CD14-positive monocyte (primary cell): ENCODE data around the gene C2orf76. TPM values are rescaled to one million over a fixed set of nuclear protein-coding genes. Genes with fewer than 3 reads are reported as not detected.
A peak's percentile ranks its signal among the peaks of the same experiment; 100 is the strongest.

Experiments used
- DNase-seq, 3 donors: peaks; one replicate each; pipeline ENCODE4 v3.0.0-alpha.2; 2011 to 2022
- H2AFZ ChIP-seq: 2 replicates; pipeline ENCODE4 v1.6.0; 2012; ENCODE audit warnings: mild to moderate bottlenecking, low read depth, low read length, inconsistent platforms; ENCODE audit not compliant: insufficient read depth, poor library complexity, severe bottlenecking
- H3K27ac ChIP-seq, 2 donors: 1 replicate in 1 of 2; 2 replicates in 1 of 2; pipeline ENCODE4 v1.5.1; 2012 to 2013; ENCODE audit warnings: low read length in 2 of 2, control low read depth in 1 of 2, inconsistent platforms in 1 of 2, low read depth in 1 of 2, mild to moderate bottlenecking in 1 of 2
- H3K27me3 ChIP-seq, 2 donors: one replicate each; pipeline versions ENCODE4 v1.6.0 to v1.6.1; 2011 to 2013; ENCODE audit warnings: low read length in 2 of 2; ENCODE audit not compliant: control insufficient read depth in 2 of 2, insufficient read depth in 2 of 2
- H3K36me3 ChIP-seq, 2 donors: replicated peaks in 1 of 2; 1 replicate in 1 of 2; 2 replicates in 1 of 2; pipeline versions ENCODE4 v1.5.1 to v1.6.1; 2012 to 2013; ENCODE audit warnings: low read length in 2 of 2, control low read depth in 1 of 2, inconsistent platforms in 1 of 2, mild to moderate bottlenecking in 1 of 2; ENCODE audit not compliant: insufficient read depth in 2 of 2, control insufficient read depth in 1 of 2
- H3K4me1 ChIP-seq, 2 donors: 1 replicate in 1 of 2; 2 replicates in 1 of 2; pipeline versions ENCODE4 v1.5.1 to v1.6.1; 2012 to 2013; ENCODE audit warnings: low read length in 2 of 2, control low read depth in 1 of 2, inconsistent platforms in 1 of 2, mild to moderate bottlenecking in 1 of 2, moderate library complexity in 1 of 2; ENCODE audit not compliant: insufficient read depth in 2 of 2, control insufficient read depth in 1 of 2
- H3K4me2 ChIP-seq: replicated peaks from 2 replicates; pipeline ENCODE3; 2012; ENCODE audit warnings: low read length, moderate library complexity, mild to moderate bottlenecking; ENCODE audit not compliant: poor library complexity, severe bottlenecking; ENCODE audit errors: extremely low read depth
- H3K4me3 ChIP-seq, 3 experiments: fragments of 200-600 bp in 1 of 3; sonication (generic) in 1 of 3; replicated peaks in 1 of 3; 1 replicate in 2 of 3; 2 replicates in 1 of 3; pipeline ENCODE4 v1.5.1; 2011 to 2013; ENCODE audit warnings: low read length in 3 of 3, mild to moderate bottlenecking in 3 of 3, control low read depth in 2 of 3, low read depth in 2 of 3, inconsistent platforms in 1 of 3, moderate library complexity in 1 of 3
- H3K79me2 ChIP-seq: 2 replicates; pipeline ENCODE4 v1.6.0; 2012; ENCODE audit warnings: mild to moderate bottlenecking, control low read depth, inconsistent platforms, low read length, moderate library complexity; ENCODE audit not compliant: insufficient read depth
- H3K9ac ChIP-seq: 2 replicates; pipeline ENCODE4 v1.6.0; 2017; ENCODE audit warnings: low read length, mild to moderate bottlenecking; ENCODE audit not compliant: insufficient read depth, poor library complexity, severe bottlenecking
- H3K9me3 ChIP-seq, 2 donors: replicated peaks in 1 of 2; 1 replicate in 1 of 2; 2 replicates in 1 of 2; pipeline versions ENCODE4 v1.5.1 to v1.6.1; 2012 to 2013; ENCODE audit warnings: low read length in 2 of 2, control low read depth in 1 of 2; ENCODE audit not compliant: control insufficient read depth in 1 of 2, insufficient read depth in 1 of 2
- H4K20me1 ChIP-seq: 2 replicates; pipeline ENCODE4 v1.6.0; 2012; ENCODE audit warnings: mild to moderate bottlenecking, low read length, control low read depth, moderate library complexity; ENCODE audit not compliant: insufficient read depth
- H3K27ac Mint-ChIP-seq, 7 donors: one replicate each; pipeline ENCODE4 v1.8.0; 2020; ENCODE audit warnings: mild to moderate bottlenecking in 7 of 7, mixed read lengths in 7 of 7, moderate library complexity in 6 of 7, inconsistent platforms in 2 of 7
- H3K27me3 Mint-ChIP-seq, 3 donors: one replicate each; pipeline ENCODE4 v1.8.0; 2021 to 2022; ENCODE audit warnings: low read depth in 3 of 3, mild to moderate bottlenecking in 3 of 3, mixed read lengths in 3 of 3, moderate library complexity in 3 of 3, inconsistent platforms in 1 of 3
- H3K36me3 Mint-ChIP-seq, 2 donors: one replicate each; pipeline ENCODE4 v1.8.0; 2020; ENCODE audit warnings: mixed read lengths in 2 of 2, inconsistent platforms in 1 of 2, mild to moderate bottlenecking in 1 of 2
- H3K4me1 Mint-ChIP-seq: one replicate; pipeline ENCODE4 v1.8.0; 2020; ENCODE audit warnings: mild to moderate bottlenecking, mixed read lengths
- H3K4me3 Mint-ChIP-seq, 2 donors: one replicate each; pipeline ENCODE4 v1.8.0; 2020; ENCODE audit warnings: mild to moderate bottlenecking in 2 of 2, mixed read lengths in 2 of 2, moderate library complexity in 1 of 2
- H3K9me3 Mint-ChIP-seq, 7 donors: one replicate each; pipeline ENCODE4 v1.8.0; 2020 to 2022; ENCODE audit warnings: mixed read lengths in 7 of 7, mild to moderate bottlenecking in 6 of 7, moderate library complexity in 6 of 7, inconsistent platforms in 2 of 7
- CTCF ChIP-seq: fragments of 200-600 bp; IDR thresholded peaks from one replicate; pipeline ENCODE4 v1.8.0; 2022; ENCODE audit warnings: antibody characterized with exemption, mild to moderate bottlenecking
- WGBS: methylation state at CpG from one replicate; pipeline ENCODE4 v1.1.5; 2013; ENCODE audit warnings: missing lambda C conversion rate; ENCODE audit not compliant: insufficient coverage; 5-methylcytosine and 5-hydroxymethylcytosine counted together
- intact Hi-C, 2 donors: fragments of 100-400 bp; cut with micrococcal nuclease; formaldehyde crosslinking; loops; one replicate each; pipeline versions ENCODE4 v1.15.0 to v1.15.1; 2023
- polyA plus RNA-seq, 3 donors: library from polyadenylated mRNA; depleted of rRNA in 1 of 3; unstranded in 2 of 3; stranded (reverse) in 1 of 3; fragments of 300-500 nt in 2 of 3; fragments of >200 nt in 1 of 3; fragmentation: Illumina TruSeq in 2 of 3; gene quantifications; 1 replicate in 2 of 3; 2 replicates in 1 of 3; pipeline ENCODE4 v1.2.3, GENCODE V29; 2012 to 2021

C2orf76 gene
- polyA plus RNA-seq, 3 donors = 9.7 to 32.5 (median 31.0) TPM

GRCh38 chr2:119289642-119290041 is 77.0 kb downstream of the C2orf76 start:
- H3K27ac ChIP-seq = no peak overlapping the region
- H4K20me1 ChIP-seq = no peaks in the 10 kb centered on the region
- no peaks in the 10 kb centered on the region for H3K9me3 ChIP-seq
- peaks cover 0 to under 1% of the 10 kb centered on the region in 2 donors for H3K4me1 ChIP-seq
- DNase-seq = no peak
- no peaks in the 10 kb centered on the region for H3K36me3 ChIP-seq
- no peaks in the 10 kb centered on the region for H3K79me2 ChIP-seq
- Mint-ChIP-seq H3K4me3 (no peak overlapping the region), H3K27ac (no peak overlapping the region), H3K4me1 (peaks cover 3% of the 10 kb centered on the region), H3K9me3 (no peaks in the 10 kb centered on the region), H3K36me3 (peaks cover 0 to 6% of the 10 kb centered on the region in 2 donors), H3K27me3 (peaks cover 0 to 4% (median 1%) of the 10 kb centered on the region in 3 donors)
- intact Hi-C loops = loop anchor here (5.0 to 10.0 kb wide), 4 partner anchors 275 to 1065 kb away; no protein-coding TSS in a partner anchor
- H3K4me2 ChIP-seq = no peak overlapping the region
- H3K4me3 ChIP-seq = no peak overlapping the region
- no peaks in the 10 kb centered on the region for H3K27me3 ChIP-seq
- 100% methylated on average over 2 of the region's 6 CpGs for WGBS
- no peak overlapping the region for H2AFZ ChIP-seq
- H3K9ac ChIP-seq = no peak overlapping the region
- no peak for TF ChIP-seq CTCF

- H3K27ac ChIP-seq = no peak overlapping the region
- H2AFZ ChIP-seq = no peak overlapping the region
- H3K27me3 ChIP-seq = no peaks in the 10 kb centered on the region
- no peaks in the 10 kb centered on the region for H3K36me3 ChIP-seq
- Mint-ChIP-seq H3K27ac (peak overlapping the region in 1 of 7 donors; percentile 14), H3K36me3 (peaks cover 0 to 6% of the 10 kb centered on the region in 2 donors), H3K4me3 (no peak overlapping the region), H3K9me3 (no peaks in the 10 kb centered on the region), H3K4me1 (peaks cover 7% of the 10 kb centered on the region), H3K27me3 (peaks cover 0 to 4% (median 3%) of the 10 kb centered on the region in 3 donors)
- peaks cover 4 to 6% of the 10 kb centered on the region in 2 donors for H3K4me1 ChIP-seq
- H3K79me2 ChIP-seq = no peaks in the 10 kb centered on the region
- no peaks in the 10 kb centered on the region for H4K20me1 ChIP-seq
- intact Hi-C loops = loop anchor here in 1 of 2 donors (10.0 kb wide), 1 partner anchor 404 kb away; no protein-coding TSS in a partner anchor
- no peak for DNase-seq
- H3K9me3 ChIP-seq = no peaks in the 10 kb centered on the region
- no peak overlapping the region for H3K4me3 ChIP-seq
- no peak overlapping the region for H3K9ac ChIP-seq
- no peak for TF ChIP-seq CTCF
- 82% methylated on average over 10 of the region's 11 CpGs for WGBS
- no peak overlapping the region for H3K4me2 ChIP-seq
Observed at GRCh38 chr2:119289093-119289492, 77.5 kb downstream of the C2orf76 start.
